CD4-positive, alpha-beta memory T cell (primary cell): Measurements from ENCODE around the gene LATS2. TPM values are rescaled to one million over a fixed set of nuclear protein-coding genes. Genes with fewer than 3 reads are reported as not detected.
"Not testable (repeated sequence)": the region's sequence is repeated elsewhere in the genome, so short reads cannot be mapped to it uniquely, and the experiment has no call there.

Experiments used
- CTCF ChIA-PET: fragments of 350-600 bp; sonication (Branson Sonifier 250); formaldehyde crosslinking; loops from one replicate; lab custom pipeline; 2021; ENCODE audit warnings: inconsistent platforms; ENCODE audit not compliant: partially characterized antibody; lab: Charles Lee
- POLR2A ChIA-PET: fragments of 350-600 bp; sonication (Branson Sonifier 250); formaldehyde crosslinking; loops from one replicate; lab custom pipeline; 2021; ENCODE audit not compliant: partially characterized antibody; lab: Charles Lee
- DNase-seq, 5 donors: peaks; one replicate each; pipeline versions ENCODE4 v3.0.0 to v3.0.0-alpha.2; 2020 to 2022; ENCODE audit warnings: mixed read lengths in 1 of 5
- H3K27ac ChIP-seq: one replicate; pipeline ENCODE4 v1.7.0; 2013; ENCODE audit warnings: low read depth, low read length
- H3K27me3 ChIP-seq: 2 replicates; pipeline ENCODE4 v1.7.0; 2013; ENCODE audit warnings: mild to moderate bottlenecking, low read length, moderate library complexity; ENCODE audit not compliant: insufficient read depth
- H3K36me3 ChIP-seq: 2 replicates; pipeline ENCODE4 v1.7.0; 2013; ENCODE audit warnings: mild to moderate bottlenecking, low read length, moderate library complexity; ENCODE audit not compliant: insufficient read depth
- H3K4me1 ChIP-seq: 2 replicates; pipeline ENCODE4 v1.7.0; 2013; ENCODE audit warnings: mild to moderate bottlenecking, low read length, moderate library complexity; ENCODE audit not compliant: insufficient read depth
- H3K4me3 ChIP-seq, 2 donors: one replicate each; pipeline ENCODE4 v1.7.0; 2013; ENCODE audit warnings: low read length in 2 of 2, mild to moderate bottlenecking in 1 of 2
- H3K9me3 ChIP-seq, 2 donors: one replicate each; pipeline ENCODE4 v1.7.0; 2013; ENCODE audit warnings: low read length in 2 of 2, control low read depth in 1 of 2; ENCODE audit not compliant: control insufficient read depth in 1 of 2
- H3K27ac Mint-ChIP-seq, 7 donors: one replicate each; pipeline ENCODE4 v1.8.0; 2020 to 2021; ENCODE audit warnings: mixed read lengths in 7 of 7, mild to moderate bottlenecking in 6 of 7, inconsistent platforms in 3 of 7, moderate library complexity in 3 of 7
- H3K27me3 Mint-ChIP-seq, 2 donors: one replicate each; pipeline ENCODE4 v1.8.0; 2020 to 2021; ENCODE audit warnings: mixed read lengths in 2 of 2
- H3K36me3 Mint-ChIP-seq, 2 donors: one replicate each; pipeline ENCODE4 v1.8.0; 2020 to 2021; ENCODE audit warnings: mixed read lengths in 2 of 2, inconsistent platforms in 1 of 2, mild to moderate bottlenecking in 1 of 2
- H3K4me1 Mint-ChIP-seq, 4 donors: one replicate each; pipeline ENCODE4 v1.8.0; 2020 to 2021; ENCODE audit warnings: mixed read lengths in 4 of 4, mild to moderate bottlenecking in 1 of 4
- H3K4me3 Mint-ChIP-seq, 8 donors: one replicate each; pipeline ENCODE4 v1.8.0; 2020 to 2021; ENCODE audit warnings: mixed read lengths in 8 of 8, mild to moderate bottlenecking in 7 of 8, moderate library complexity in 6 of 8, inconsistent platforms in 3 of 8
- H3K9me3 Mint-ChIP-seq, 8 donors: one replicate each; pipeline ENCODE4 v1.8.0; 2020 to 2021; ENCODE audit warnings: mixed read lengths in 8 of 8, mild to moderate bottlenecking in 5 of 8, inconsistent platforms in 3 of 8, moderate library complexity in 1 of 8
- intact Hi-C: fragments of 100-400 bp; cut with micrococcal nuclease; formaldehyde crosslinking; loops from one replicate; pipeline ENCODE4 v1.15.1; 2023
- polyA plus RNA-seq, 2 donors: library from polyadenylated mRNA; unstranded; fragments of 300-500 nt; fragmentation: Illumina TruSeq; gene quantifications; one replicate each; pipeline ENCODE4 v1.2.3, GENCODE V29; 2021
- total RNA-seq, 2 experiments: library from RNA; stranded (reverse); gene quantifications; one replicate each; pipeline ENCODE4 v1.2.3, GENCODE V29; 2021

The LATS2 gene
- total and polyA plus RNA-seq, 4 experiments from 2014 or later: 0.25 to 4.5 (median 3.4) TPM; not detected in 1

- intact Hi-C loops: loop anchor here (5.0 kb wide), 2 partner anchors 354 to 1854 kb away; no protein-coding TSS in a partner anchor
- no peak for DNase-seq
- no peak overlapping the region for H3K27ac ChIP-seq
- H3K4me1 ChIP-seq: peaks cover 7% of the 10 kb centered on the region
- no peaks in the 10 kb centered on the region for H3K36me3 ChIP-seq
- no peaks in the 10 kb centered on the region for H3K27me3 ChIP-seq
- Mint-ChIP-seq H3K4me3 (no peak overlapping the region), H3K4me1 (peaks cover 2 to 21% (median 9%) of the 10 kb centered on the region in 4 donors), H3K9me3 (no peaks in the 10 kb centered on the region), H3K36me3 (no peaks in the 10 kb centered on the region), H3K27ac (no peak overlapping the region), H3K27me3 (peaks cover 40 to 42% of the 10 kb centered on the region in 2 donors)
- ChIA-PET POLR2A (no interaction called here), CTCF (interaction anchor here (0.7 to 3.9 kb wide), 12 partner anchors 9 to 1815 kb away, joined by 3 to 28 read pairs (median 6); partner anchors contain the start of genes MRPL57 and SKA3)
- H3K4me3 ChIP-seq: no peak overlapping the region
- no peaks in the 10 kb centered on the region for H3K9me3 ChIP-seq
Observed at GRCh38 chr13:20942938-20943559, 118.3 kb downstream of the LATS2 start.

GRCh38 chr13:20940511-20940910, 120.9 kb downstream of the LATS2 start:
- H3K4me1 Mint-ChIP-seq: peaks cover 0 to 10% (median under 1%) of the 10 kb centered on the region in 4 donors
- H3K27ac ChIP-seq, POLR2A ChIA-PET, H3K36me3 ChIP-seq, H3K36me3 Mint-ChIP-seq, H3K4me3 Mint-ChIP-seq, H3K27ac Mint-ChIP-seq, DNase-seq, H3K4me3 ChIP-seq, H3K27me3 ChIP-seq, H3K9me3 Mint-ChIP-seq, H3K4me1 ChIP-seq, H3K9me3 ChIP-seq, CTCF ChIA-PET: not testable (repeated sequence)
- H3K27me3 Mint-ChIP-seq: peaks cover 27 to 32% of the 10 kb centered on the region in 2 donors
- intact Hi-C loops: loop anchor here (5.0 kb wide), 2 partner anchors 357 to 1857 kb away; no protein-coding TSS in a partner anchor

GRCh38 chr13:20940083-20940482, 121.3 kb downstream of the LATS2 start:
- Histone ChIP-seq H3K27me3 (no peaks in the 10 kb centered on the region), H3K27ac (no peak overlapping the region), H3K4me3 (no peak overlapping the region), H3K9me3 (no peaks in the 10 kb centered on the region), H3K4me1 (peaks cover 3% of the 10 kb centered on the region), H3K36me3 (no peaks in the 10 kb centered on the region)
- peaks cover 23 to 28% of the 10 kb centered on the region in 2 donors for H3K27me3 Mint-ChIP-seq
- H3K9me3 Mint-ChIP-seq: no peaks in the 10 kb centered on the region
- H3K36me3 Mint-ChIP-seq: no peaks in the 10 kb centered on the region
- peaks cover 0 to 6% (median under 1%) of the 10 kb centered on the region in 4 donors for H3K4me1 Mint-ChIP-seq
- no peak overlapping the region for H3K27ac Mint-ChIP-seq
- no peak for DNase-seq
- ChIA-PET CTCF (no interaction called here), POLR2A (no interaction called here)
- no peak overlapping the region for H3K4me3 Mint-ChIP-seq
- intact Hi-C loops: loop anchor here (5.0 kb wide), 2 partner anchors 357 to 1857 kb away; no protein-coding TSS in a partner anchor

- no peak overlapping the region for H3K27ac ChIP-seq
- intact Hi-C loops: loop anchor here (5.0 kb wide), 2 partner anchors 358 to 1858 kb away; no protein-coding TSS in a partner anchor
- no peak for DNase-seq
- no peak overlapping the region for H3K27ac Mint-ChIP-seq
- H3K4me3 ChIP-seq: no peak overlapping the region
- H3K4me1 Mint-ChIP-seq: peaks cover 0 to 6% (median under 1%) of the 10 kb centered on the region in 4 donors
- H3K36me3 ChIP-seq: no peaks in the 10 kb centered on the region
- POLR2A ChIA-PET: no interaction called here
- H3K4me1 ChIP-seq: peaks cover 3% of the 10 kb centered on the region
- H3K27me3 Mint-ChIP-seq: peaks cover 19 to 26% of the 10 kb centered on the region in 2 donors
- no peaks in the 10 kb centered on the region for H3K36me3 Mint-ChIP-seq
- H3K27me3 ChIP-seq: no peaks in the 10 kb centered on the region
- H3K4me3 Mint-ChIP-seq: no peak overlapping the region
- no peaks in the 10 kb centered on the region for H3K9me3 Mint-ChIP-seq
- CTCF ChIA-PET: no interaction called here
- no peaks in the 10 kb centered on the region for H3K9me3 ChIP-seq
Observed at GRCh38 chr13:20939662-20940061, 121.7 kb downstream of the LATS2 start.

GRCh38 chr13:20938302-20938701, 123.1 kb downstream of the LATS2 start:
- Mint-ChIP-seq H3K36me3 (no peaks in the 10 kb centered on the region), H3K27ac (no peak overlapping the region), H3K4me1 (peaks cover 0 to 1% (median 0%) of the 10 kb centered on the region in 4 donors), H3K9me3 (no peaks in the 10 kb centered on the region), H3K4me3 (no peak overlapping the region), H3K27me3 (peaks cover 13 to 19% of the 10 kb centered on the region in 2 donors)
- no peaks in the 10 kb centered on the region for H3K36me3 ChIP-seq
- POLR2A ChIA-PET: no interaction called here
- no peak overlapping the region for H3K4me3 ChIP-seq
- no peaks in the 10 kb centered on the region for H3K9me3 ChIP-seq
- peaks cover under 1% of the 10 kb centered on the region for H3K4me1 ChIP-seq
- no peaks in the 10 kb centered on the region for H3K27me3 ChIP-seq
- CTCF ChIA-PET: interaction anchor here (0.7 to 1.1 kb wide), 3 partner anchors 14 to 430 kb away, joined by 3 to 4 read pairs (median 3); no protein-coding TSS in a partner anchor
- no peak for DNase-seq
- H3K27ac ChIP-seq: no peak overlapping the region
- intact Hi-C loops: no loop called here

GRCh38 chr13:20927596-20928257, 133.7 kb downstream of the LATS2 start:
- ChIA-PET POLR2A (no interaction called here), CTCF (interaction anchor here (0.7 to 8.5 kb wide), 7 partner anchors 11 to 746 kb away, joined by 3 to 104 read pairs (median 8); no protein-coding TSS in a partner anchor)
- Histone ChIP-seq H3K27ac (no peak overlapping the region), H3K9me3 (no peaks in the 10 kb centered on the region), H3K27me3 (no peaks in the 10 kb centered on the region), H3K4me3 (no peak overlapping the region), H3K36me3 (no peaks in the 10 kb centered on the region), H3K4me1 (no peaks in the 10 kb centered on the region)
- Mint-ChIP-seq H3K9me3 (no peaks in the 10 kb centered on the region), H3K36me3 (no peaks in the 10 kb centered on the region), H3K4me1 (no peaks in the 10 kb centered on the region), H3K27me3 (no peaks in the 10 kb centered on the region), H3K4me3 (no peak overlapping the region), H3K27ac (no peak overlapping the region)
- DNase-seq: no peak
- intact Hi-C loops: no loop called here

- DNase-seq, H3K27me3 Mint-ChIP-seq, H3K4me3 ChIP-seq, H3K36me3 ChIP-seq, H3K4me3 Mint-ChIP-seq, H3K27ac ChIP-seq, H3K9me3 Mint-ChIP-seq, H3K36me3 Mint-ChIP-seq, H3K9me3 ChIP-seq, H3K27me3 ChIP-seq, H3K27ac Mint-ChIP-seq, H3K4me1 ChIP-seq, H3K4me1 Mint-ChIP-seq: not testable (repeated sequence)
- intact Hi-C loops: loop anchor here (1.0 kb wide), 2 partner anchors 430 to 743 kb away; no protein-coding TSS in a partner anchor
- ChIA-PET POLR2A (interaction anchor here (0.7 kb wide), 1 partner anchor 93 kb away, joined by 4 read pairs; no protein-coding TSS in a partner anchor), CTCF (interaction anchor here (0.5 to 8.5 kb wide), 32 partner anchors 8 to 1268 kb away, joined by 3 to 104 read pairs (median 4); no protein-coding TSS in a partner anchor)
Observed at GRCh38 chr13:20925395-20925790, 136.0 kb downstream of the LATS2 start.
